ENCODE data around the gene LPIN2.

DNA sequence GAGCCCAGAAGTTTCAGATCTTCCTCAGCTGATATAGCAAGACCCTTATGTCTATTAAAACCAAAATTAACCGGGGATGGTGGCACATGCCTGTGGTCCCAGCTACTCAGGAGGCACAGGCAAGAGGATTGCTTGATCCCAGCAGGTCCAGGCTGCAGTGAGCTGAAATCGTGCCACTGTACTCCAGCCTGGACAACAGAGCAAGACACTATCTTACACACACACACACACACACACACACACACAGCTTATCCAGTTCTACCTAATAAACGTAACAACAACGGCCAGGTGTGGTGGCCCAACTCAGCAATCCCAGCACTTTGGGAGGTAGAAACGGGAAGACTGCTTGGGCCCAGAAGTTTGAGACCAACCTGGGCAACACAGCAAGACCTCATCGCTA, 7.5 kb downstream of the LPIN2 start:
- TF ChIP-seq POLR2A (IDR thresholded peaks at IDR 0.05; ENCODE audit: low read length) (no peak), GATA1 (IDR thresholded peaks at IDR 0.05; ENCODE audit: low read depth, low read length) (no peak)

Data from erythroblast (primary cell).